Fibroblast of the conjunctiva (primary cell): ENCODE data around the gene USP3.

ENCODE experiments used
- DNase-seq: peaks from one replicate; pipeline ENCODE4 v3.0.0-alpha.2; 2010; ENCODE audit warnings: low read depth

USP3 gene

GRCh38 chr15:63504247-63504978, at the start of gene USP3:
USP3 (plus strand) TSS chr15:63504593; CDS start chr15:63504740, 147 bp downstream.
- DNase-seq: peak; percentile 86

DNA sequence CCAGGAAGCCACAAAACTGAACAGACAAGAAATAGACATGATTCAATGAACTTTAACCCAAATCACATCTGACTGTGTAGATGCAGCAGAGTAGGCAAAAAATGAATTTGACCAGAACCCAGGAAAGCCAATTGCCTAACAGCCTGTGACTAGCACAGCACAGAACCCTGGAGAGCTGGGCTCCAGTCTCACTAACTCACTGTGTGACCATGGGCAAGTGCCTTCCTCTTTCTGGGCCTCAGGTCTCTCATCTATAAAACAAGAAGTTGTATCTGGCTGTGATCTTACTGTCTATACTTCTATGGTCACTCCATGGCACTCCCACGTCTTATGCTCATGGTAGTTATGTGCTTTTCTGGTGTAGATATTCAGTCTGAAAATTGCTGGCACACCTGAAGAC, 48.1 kb upstream of the USP3 start:
- no peak for DNase-seq

GRCh38 chr15:63457379-63457778, 47.0 kb upstream of the USP3 start:
- no peak for DNase-seq

DNA sequence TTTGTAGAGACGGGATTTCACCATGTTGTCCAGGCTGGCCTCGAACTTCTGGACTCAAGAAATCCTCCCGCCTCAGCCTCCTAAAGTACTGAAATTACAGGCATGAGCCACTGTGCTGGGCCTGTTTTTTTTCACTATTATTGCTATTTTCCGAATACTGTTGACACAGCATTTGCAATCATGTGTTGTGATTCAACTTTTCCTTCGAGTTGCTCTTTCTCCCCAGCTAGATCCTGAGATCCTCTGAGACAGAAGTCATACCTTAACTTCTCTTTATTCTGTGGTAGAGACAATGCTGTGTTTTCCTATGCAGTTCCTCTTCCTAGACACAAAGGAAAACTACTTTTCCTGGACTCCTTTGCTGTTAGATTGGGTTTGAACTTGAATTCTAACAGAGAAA, 46.4 kb upstream of the USP3 start:
- no peak for DNase-seq

DNA sequence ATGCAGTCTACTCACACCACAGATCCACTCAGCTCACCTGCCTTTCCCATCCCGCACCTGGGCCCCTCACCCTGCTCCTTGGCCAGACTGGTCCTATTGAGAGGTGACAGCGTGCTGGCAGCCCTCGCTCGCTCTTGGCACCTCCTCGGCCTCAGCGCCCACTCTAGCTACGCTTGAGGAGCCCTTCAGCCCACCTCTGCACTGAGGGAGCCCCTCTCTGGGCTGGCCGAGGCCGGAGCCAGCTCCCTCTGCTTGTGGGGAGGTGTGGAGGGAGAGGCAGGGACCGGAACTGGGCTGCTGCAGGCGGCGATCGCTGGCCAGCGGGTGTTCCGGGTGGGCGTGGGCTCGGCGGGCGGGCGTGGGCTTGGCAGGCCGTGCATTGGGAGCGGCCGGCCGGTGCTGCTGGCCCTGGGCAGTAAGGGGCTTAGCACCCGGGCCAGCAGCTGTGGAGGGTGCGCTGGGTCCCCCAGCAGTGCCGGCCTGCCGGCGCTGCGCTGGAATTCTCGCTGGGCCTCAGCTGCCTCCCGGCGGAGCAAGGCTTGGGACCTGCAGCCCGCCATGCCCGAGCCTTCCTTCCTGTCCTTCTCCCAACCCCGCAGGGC, 45.5 kb upstream of the USP3 start:
- DNase-seq: no peak

- no peak for DNase-seq
Measured at GRCh38 chr15:63460210-63461155, 43.9 kb upstream of the USP3 start.

GRCh38 chr15:63461230-63461985, 43.0 kb upstream of the USP3 start:
- DNase-seq: no peak

DNA sequence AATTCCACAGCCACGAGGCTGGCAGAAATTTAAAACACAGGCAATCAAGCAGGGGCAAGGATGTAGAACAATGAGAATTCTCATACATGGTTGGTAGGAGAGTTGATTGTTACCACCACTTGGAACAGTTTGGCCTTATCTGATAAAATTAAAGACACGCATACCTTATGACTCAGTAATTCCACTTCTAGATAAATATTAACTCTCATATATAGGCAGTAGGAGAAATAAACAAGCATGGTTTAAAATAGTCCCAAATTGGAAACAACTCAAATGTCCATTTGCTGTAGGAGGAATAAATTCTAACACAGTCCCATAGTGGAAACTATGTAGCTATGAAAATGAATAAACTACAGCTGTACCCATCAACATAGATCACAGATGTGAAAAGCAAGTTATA, 42.3 kb upstream of the USP3 start:
- no peak for DNase-seq

- DNase-seq: no peak
Measured at GRCh38 chr15:63463036-63463435, 41.4 kb upstream of the USP3 start.

DNA sequence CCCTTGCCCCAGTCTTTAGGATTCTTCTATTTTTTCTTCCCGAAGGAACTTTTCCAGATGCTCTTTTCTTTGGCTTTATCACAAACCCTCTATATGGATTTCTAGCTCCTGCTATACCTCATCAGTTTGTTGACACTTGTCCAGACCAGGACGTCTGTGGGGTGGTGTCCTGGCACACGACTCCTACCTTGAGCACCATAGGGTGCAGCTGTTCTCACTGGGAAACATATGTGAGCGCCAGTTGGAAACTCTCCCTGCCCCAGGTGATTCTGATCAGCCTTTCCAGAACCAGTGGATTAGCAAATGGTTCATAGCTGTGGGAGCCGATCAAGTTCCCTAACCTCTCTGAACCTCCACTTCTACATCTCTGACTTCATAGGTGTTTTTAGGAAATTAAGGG, 40.6 kb upstream of the USP3 start:
- DNase-seq: no peak

DNA sequence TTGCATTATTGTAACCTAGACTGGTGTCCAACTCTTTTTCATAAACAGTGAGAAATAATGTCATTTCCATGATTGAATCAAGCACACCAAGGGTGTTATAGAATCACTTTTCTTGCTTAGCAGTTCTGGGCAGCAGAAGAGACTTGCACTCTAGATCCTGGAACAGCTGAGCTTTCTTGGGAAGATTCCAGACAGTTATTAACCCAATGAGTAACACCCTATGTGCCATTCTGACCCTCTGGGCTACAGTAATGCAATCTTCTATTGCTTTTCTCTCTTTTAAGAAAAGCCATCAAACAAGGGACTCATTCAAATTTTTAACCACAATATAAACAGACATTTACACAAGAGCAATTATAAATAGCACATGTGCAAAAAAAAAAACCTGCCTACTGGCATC, 39.3 kb upstream of the USP3 start:
- peak; percentile 42 for DNase-seq

- peak; percentile 68 for DNase-seq
Measured at GRCh38 chr15:63466378-63467192, 37.8 kb upstream of the USP3 start.

DNA sequence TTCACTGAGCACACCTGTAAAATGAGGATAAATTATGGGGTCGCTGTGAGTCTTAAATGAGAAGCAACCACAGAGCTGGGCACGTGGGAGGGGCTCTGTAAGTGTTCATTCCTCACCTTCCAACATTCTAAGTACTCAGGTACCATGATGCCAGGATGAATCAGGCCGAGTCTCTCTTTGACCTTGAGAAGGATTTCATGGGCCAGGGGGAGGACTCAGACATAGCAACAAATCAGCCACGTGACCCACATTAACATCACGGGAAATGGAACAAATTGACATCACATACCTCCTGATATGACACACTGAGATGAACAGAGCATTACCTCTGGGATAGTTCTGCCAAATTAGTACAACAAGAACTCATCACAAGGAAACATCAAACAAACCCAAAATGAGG, 35.2 kb upstream of the USP3 start:
- no peak for DNase-seq

- no peak for DNase-seq
Measured at GRCh38 chr15:63469984-63470383, 34.4 kb upstream of the USP3 start.

GRCh38 chr15:63473007-63473748, 31.2 kb upstream of the USP3 start:
- DNase-seq: no peak

DNA sequence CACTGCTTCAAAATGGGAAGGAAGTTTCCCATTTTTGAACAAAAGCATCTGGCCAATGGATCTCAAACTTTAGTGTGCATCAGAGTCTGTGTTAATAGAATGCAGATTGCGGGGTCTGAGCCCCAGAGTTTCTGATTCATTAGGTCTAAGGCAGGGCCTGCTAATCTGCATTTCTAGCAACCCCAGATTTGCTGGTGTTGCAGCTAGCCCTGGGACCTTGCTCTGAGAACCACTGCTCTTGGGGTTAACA, 30.7 kb upstream of the USP3 start:
- no peak for DNase-seq

- DNase-seq: no peak
Measured at GRCh38 chr15:63473999-63474809, 30.2 kb upstream of the USP3 start.

DNA sequence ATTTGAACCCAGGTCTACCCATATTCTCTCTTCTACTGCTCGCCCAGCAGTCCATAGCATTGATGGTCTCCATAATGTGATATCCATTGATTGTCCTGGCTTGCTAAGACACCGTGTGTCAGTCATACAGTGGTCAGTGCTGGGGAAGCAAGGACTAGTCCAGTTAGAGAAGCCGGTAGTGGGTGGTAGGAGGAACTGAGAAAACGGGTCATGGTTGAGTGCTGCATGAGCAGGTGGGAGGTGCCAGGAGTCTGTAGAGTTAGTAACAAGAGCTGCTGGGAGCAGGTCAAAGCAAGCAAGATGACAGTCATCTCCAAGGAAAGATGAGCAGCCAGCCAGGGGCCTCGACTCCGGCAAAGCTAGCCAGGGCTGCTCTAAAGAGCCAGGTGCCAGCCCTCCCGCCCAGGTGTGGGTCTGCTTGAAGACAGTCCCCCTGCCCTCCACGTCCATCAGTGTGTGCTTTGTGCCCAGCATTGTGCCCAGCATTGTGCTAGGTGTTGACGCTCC, 29.5 kb upstream of the USP3 start:
- no peak for DNase-seq

GRCh38 chr15:63475707-63476106, 28.7 kb upstream of the USP3 start:
- DNase-seq: no peak

GRCh38 chr15:63476229-63476632, 28.2 kb upstream of the USP3 start:
- DNase-seq: peak; percentile 89
